Prostate gland (tissue), 2 donors: ENCODE results near the gene FYCO1.

Experiments
- CTCF ChIP-seq, 4 experiments: fragments of 200-600 bp in 2 of 4; fragments of 450-650 bp in 2 of 4; sonication (generic) in 2 of 4; IDR thresholded peaks; 1 replicate in 3 of 4; 2 replicates in 1 of 4; pipeline ENCODE4 v1.5.1; 2016 to 2019; ENCODE audit warnings: antibody characterized with exemption in 4 of 4, mild to moderate bottlenecking in 2 of 4, moderate library complexity in 2 of 4
- POLR2A ChIP-seq: fragments of 450-650 bp; IDR thresholded peaks from one replicate; pipeline ENCODE4 v1.6.1; 2016; ENCODE audit warnings: antibody characterized with exemption, mild to moderate bottlenecking
- POLR2AphosphoS5 ChIP-seq: sonication (generic); formaldehyde crosslinking; IDR thresholded peaks from one replicate; pipeline ENCODE4 v1.6.1; 2017; ENCODE audit warnings: antibody characterized with exemption

- TF ChIP-seq POLR2A (no peak), CTCF (IDR thresholded peaks at IDR 0.05) (no peak), POLR2AphosphoS5 (no peak)
Measured at GRCh38 chr3:45931496-45931895, 64.1 kb downstream of the FYCO1 start.
